Right cardiac atrium (tissue), 5 donors: ENCODE results near the gene RNF103. TPM values are rescaled to one million over a fixed set of nuclear protein-coding genes. Genes with fewer than 3 reads are reported as not detected.
A peak's percentile ranks its signal among the peaks of the same experiment; 100 is the strongest.

Experiments used
- ATAC-seq, 2 donors: fragments of 200-7000 bp; cut with Tn5 transposase; one replicate each; pipeline versions ENCODE4 v1.8.0 to v1.9.1; 2020; ENCODE audit warnings: moderate library complexity in 2 of 2, mild to moderate bottlenecking in 1 of 2
- DNase-seq, 3 donors: peaks; one replicate each; pipeline ENCODE4 v3.0.0-alpha.2; 2020
- H3K27ac ChIP-seq: one replicate; pipeline ENCODE4 v1.5.1; 2013; ENCODE audit warnings: mild to moderate bottlenecking, low read length, control low read depth, moderate library complexity
- H3K27me3 ChIP-seq: one replicate; pipeline ENCODE4 v1.6.1; 2013; ENCODE audit not compliant: control insufficient read depth, insufficient read depth
- H3K4me1 ChIP-seq: one replicate; pipeline ENCODE4 v1.6.1; 2013; ENCODE audit warnings: low read length; ENCODE audit not compliant: control insufficient read depth, insufficient read depth
- H3K4me3 ChIP-seq: one replicate; pipeline ENCODE4 v1.5.1; 2013; ENCODE audit warnings: low read length, control low read depth
- H3K9me3 ChIP-seq: one replicate; pipeline ENCODE4 v1.6.1; 2013; ENCODE audit warnings: low read length; ENCODE audit not compliant: control insufficient read depth
- WGBS: extraction: QIAGEN DNeasy Blood & Tissue Kit; methylation state at CpG from one replicate; pipeline ENCODE4 v1.1.7; 2013; 5-methylcytosine and 5-hydroxymethylcytosine counted together
- intact Hi-C, 4 donors: fragments of 100-400 bp; cut with DNase I; formaldehyde crosslinking; loops; one replicate each; pipeline versions ENCODE4 v1.11.0 to v1.14.0; 2022 to 2023
- polyA plus RNA-seq: library from polyadenylated mRNA; stranded (reverse); fragments of 200-250 nt; gene quantifications from one replicate; pipeline ENCODE4 v1.2.3, GENCODE V29; 2013
- total RNA-seq, 4 donors: library from RNA; stranded (reverse); fragmentation: NEBNext Ultra II Directional; extraction: Animal tissue kit (Norgen Biotek cat#: 25700); gene quantifications; one replicate each; pipeline ENCODE4 v1.2.1, GENCODE V29; 2021
- donor health status: healthy with polysubstance abuse.
- donor health status: DM: no; HTN: yes; CAD: no.
- donor health status: DM: no; HTN: no; CAD: no.
- donor health status: DM: no; HTN: yes; CAD: no; lungs with severe emphysema.
- donor health status: DM: yes; HTN: yes; CAD: no.

RNF103 gene
- total and polyA plus RNA-seq, 5 donors: 37.1 to 46.2 (median 41.8) TPM

- 84% methylated on average over 4 of the region's 4 CpGs for WGBS
- no peak for ATAC-seq
- intact Hi-C loops: loop anchor here in 1 of 4 donors (10.0 kb wide), 1 partner anchor 48 kb away; no protein-coding TSS in a partner anchor
- no peaks in the 10 kb centered on the region for H3K9me3 ChIP-seq
- H3K4me3 ChIP-seq: no peak overlapping the region
- DNase-seq: no peak
- H3K4me1 ChIP-seq: no peaks in the 10 kb centered on the region
- H3K27ac ChIP-seq: no peak overlapping the region
- H3K27me3 ChIP-seq: no peaks in the 10 kb centered on the region
Measured at GRCh38 chr2:86646329-86646728, 22.7 kb upstream of the RNF103 start.

GRCh38 chr2:86645752-86646151 is 22.1 kb upstream of the RNF103 start:
- DNase-seq: no peak
- WGBS: 80% methylated on average over 4 of the region's 4 CpGs

GRCh38 chr2:86638712-86639111 is 15.0 kb upstream of the RNF103 start:
- ATAC-seq (no peak), DNase-seq (no peak)
- intact Hi-C loops: no loop called here
- H3K27ac ChIP-seq: no peak overlapping the region
- WGBS: 64% methylated on average over 1 of the region's 1 CpG
- no peaks in the 10 kb centered on the region for H3K4me1 ChIP-seq
- no peaks in the 10 kb centered on the region for H3K27me3 ChIP-seq
- no peak overlapping the region for H3K4me3 ChIP-seq
- no peaks in the 10 kb centered on the region for H3K9me3 ChIP-seq

More at GRCh38 chr2:86645752-86646151, 22.1 kb upstream of the RNF103 start:
- Histone ChIP-seq H3K27me3 (no peaks in the 10 kb centered on the region), H3K9me3 (no peaks in the 10 kb centered on the region), H3K4me3 (no peak overlapping the region), H3K4me1 (no peaks in the 10 kb centered on the region), H3K27ac (no peak overlapping the region)
- intact Hi-C loops: loop anchor here in 1 of 4 donors (10.0 kb wide), 1 partner anchor 49 kb away; no protein-coding TSS in a partner anchor
- no peak for ATAC-seq

- H3K27me3 ChIP-seq: no peaks in the 10 kb centered on the region
- intact Hi-C loops: no loop called here
- no peaks in the 10 kb centered on the region for H3K9me3 ChIP-seq
- ATAC-seq (no peak), DNase-seq (no peak)
- no peaks in the 10 kb centered on the region for H3K4me1 ChIP-seq
- WGBS: 84% methylated on average over 5 of the region's 5 CpGs
- no peak overlapping the region for H3K27ac ChIP-seq
- H3K4me3 ChIP-seq: no peak overlapping the region
Measured at GRCh38 chr2:86636842-86637241, 13.2 kb upstream of the RNF103 start.

GRCh38 chr2:86634352-86634751 is 10.7 kb upstream of the RNF103 start:
- Histone ChIP-seq H3K9me3 (no peaks in the 10 kb centered on the region), H3K27me3 (no peaks in the 10 kb centered on the region), H3K4me3 (no peak overlapping the region), H3K27ac (no peak overlapping the region), H3K4me1 (no peaks in the 10 kb centered on the region)
- no peak for ATAC-seq
- DNase-seq: no peak
- WGBS: 89% methylated on average over 6 of the region's 6 CpGs
- intact Hi-C loops: no loop called here

- intact Hi-C loops: no loop called here
Measured at GRCh38 chr2:86633155-86633651, 9.5 kb upstream of the RNF103 start.

GRCh38 chr2:86632672-86633071 is 9.0 kb upstream of the RNF103 start:
- Histone ChIP-seq H3K4me3 (no peak overlapping the region), H3K27me3 (no peaks in the 10 kb centered on the region), H3K4me1 (no peaks in the 10 kb centered on the region), H3K9me3 (no peaks in the 10 kb centered on the region), H3K27ac (no peak overlapping the region)
- intact Hi-C loops: no loop called here
- ATAC-seq (peak in 1 of 2 donors; percentile 26), DNase-seq (no peak)
- WGBS: 66% methylated on average over 2 of the region's 2 CpGs

More at GRCh38 chr2:86633155-86633651, 9.5 kb upstream of the RNF103 start:
- no peak for ATAC-seq
- DNase-seq: peak in 1 of 3 donors; percentile 51
- WGBS: 78% methylated on average over 5 of the region's 5 CpGs
- Histone ChIP-seq H3K4me1 (no peaks in the 10 kb centered on the region), H3K27me3 (no peaks in the 10 kb centered on the region), H3K9me3 (no peaks in the 10 kb centered on the region), H3K4me3 (no peak overlapping the region), H3K27ac (no peak overlapping the region)

- intact Hi-C loops: no loop called here
- WGBS: 64% methylated on average over 10 of the region's 10 CpGs
- no peaks in the 10 kb centered on the region for H3K9me3 ChIP-seq
- H3K27me3 ChIP-seq: no peaks in the 10 kb centered on the region
- H3K4me3 ChIP-seq: no peak overlapping the region
- H3K4me1 ChIP-seq: no peaks in the 10 kb centered on the region
- DNase-seq (no peak), ATAC-seq (no peak)
- no peak overlapping the region for H3K27ac ChIP-seq
Measured at GRCh38 chr2:86631846-86632485, 8.3 kb upstream of the RNF103 start.

GRCh38 chr2:86628091-86628522 is 4.4 kb upstream of the RNF103 start:
- Histone ChIP-seq H3K27me3 (no peaks in the 10 kb centered on the region), H3K9me3 (no peaks in the 10 kb centered on the region), H3K27ac (no peak overlapping the region), H3K4me3 (no peak overlapping the region), H3K4me1 (no peaks in the 10 kb centered on the region)
- no peak for ATAC-seq
- WGBS: 64% methylated on average over 3 of the region's 3 CpGs
- DNase-seq: peak in 1 of 3 donors; percentile 50
- intact Hi-C loops: loop anchor here in 1 of 4 donors (10.0 kb wide), 2 partner anchors 63 to 77 kb away; partner anchors contain the start of gene CHMP3

GRCh38 chr2:86627550-86627949 is 3.9 kb upstream of the RNF103 start:
- Histone ChIP-seq H3K9me3 (no peaks in the 10 kb centered on the region), H3K4me3 (no peak overlapping the region), H3K27ac (no peak overlapping the region), H3K4me1 (no peaks in the 10 kb centered on the region), H3K27me3 (no peaks in the 10 kb centered on the region)
- over 99% methylated on average over 3 of the region's 3 CpGs for WGBS
- intact Hi-C loops: loop anchor here in 1 of 4 donors (10.0 kb wide), 2 partner anchors 63 to 77 kb away; partner anchors contain the start of gene CHMP3
- no peak for ATAC-seq
- no peak for DNase-seq

GRCh38 chr2:86625096-86625495 is 1.4 kb upstream of the RNF103 start:
- ATAC-seq: no peak
- Histone ChIP-seq H3K4me1 (no peaks in the 10 kb centered on the region), H3K9me3 (no peaks in the 10 kb centered on the region), H3K4me3 (no peak overlapping the region), H3K27ac (no peak overlapping the region), H3K27me3 (no peaks in the 10 kb centered on the region)
- 86% methylated on average over 4 of the region's 4 CpGs for WGBS
- DNase-seq: no peak
- intact Hi-C loops: loop anchor here in 1 of 4 donors (10.0 kb wide), 2 partner anchors 60 to 80 kb away; partner anchors contain the start of gene CHMP3
